IMR-90 (cell line): ENCODE measurements around the gene TEF. TPM values are rescaled to one million over a fixed set of nuclear protein-coding genes. Genes with fewer than 3 reads are reported as not detected.

Experiments used
- ATAC-seq: fragments of 200-7000 bp; cut with Tn5 transposase; 2 replicates; pipeline ENCODE4 v1.9.1; 2020; ENCODE audit warnings: low read depth, mild to moderate bottlenecking, moderate library complexity
- BruUV-seq: library from RNA; stranded (reverse); fragments of 400-500 nt; replicated peaks from 2 replicates; lab custom pipeline; 2021; lab: Mats Ljungman, UMichigan
- CTCF ChIA-PET: fragments of 300-600 bp; formaldehyde crosslinking; extraction: SDS; loops from one replicate; lab custom pipeline; 2021; ENCODE audit warnings: antibody characterized with exemption; lab: Yijun Ruan, JAX
- POLR2A ChIA-PET: fragments of 300-600 bp; sonication (Branson Sonifier 250); formaldehyde crosslinking; loops from one replicate; lab custom pipeline; 2022; ENCODE audit warnings: antibody characterized with exemption; ENCODE audit not compliant: unreplicated experiment; lab: Charles Lee
- DNase-seq: peaks from one replicate; pipeline ENCODE4 v3.0.0; 2013
- H2AFZ ChIP-seq: replicated peaks from 2 replicates; pipeline ENCODE3; 2013; ENCODE audit warnings: low read length, mild to moderate bottlenecking; ENCODE audit not compliant: poor library complexity
- H2AK5ac ChIP-seq: 2 replicates; pipeline ENCODE4 v1.6.1; 2013; ENCODE audit warnings: low read depth, low read length, inconsistent platforms
- H2AK9ac ChIP-seq: replicated peaks from 2 replicates; pipeline ENCODE3; 2013; ENCODE audit warnings: mild to moderate bottlenecking, low read depth, low read length, moderate library complexity; ENCODE audit not compliant: poor library complexity
- H2BK120ac ChIP-seq: 2 replicates; pipeline ENCODE4 v1.6.1; 2013; ENCODE audit warnings: low read depth, low read length, inconsistent platforms
- H2BK15ac ChIP-seq: 3 replicates; pipeline ENCODE4 v1.6.1; 2013; ENCODE audit warnings: low read depth, low read length, inconsistent platforms
- H2BK20ac ChIP-seq: 2 replicates; pipeline ENCODE4 v1.6.1; 2013; ENCODE audit warnings: low read depth, mild to moderate bottlenecking, inconsistent platforms, low read length, moderate library complexity
- H2BK5ac ChIP-seq: 2 replicates; pipeline ENCODE4 v1.6.1; 2013; ENCODE audit warnings: mild to moderate bottlenecking, low read depth, low read length, inconsistent platforms; ENCODE audit not compliant: poor library complexity, severe bottlenecking
- H3K14ac ChIP-seq: replicated peaks from 2 replicates; pipeline ENCODE4 v1.6.1; 2013; ENCODE audit warnings: low read depth, low read length, inconsistent platforms
- H3K18ac ChIP-seq: 2 replicates; pipeline ENCODE4 v1.6.1; 2013; ENCODE audit warnings: low read depth, low read length, control low read depth
- H3K23ac ChIP-seq: 2 replicates; pipeline ENCODE4 v1.6.1; 2013; ENCODE audit warnings: low read depth, low read length, inconsistent platforms
- H3K27ac ChIP-seq: 2 replicates; pipeline ENCODE4 v1.5.1; 2013; ENCODE audit warnings: mild to moderate bottlenecking, control low read depth, low read length; ENCODE audit not compliant: insufficient read depth
- H3K27me3 ChIP-seq: 2 replicates; pipeline ENCODE4 v1.6.1; 2013; ENCODE audit warnings: low read length; ENCODE audit not compliant: control insufficient read depth, insufficient read depth
- H3K36me3 ChIP-seq: 2 replicates; pipeline ENCODE4 v1.6.1; 2013; ENCODE audit warnings: low read length, mixed read lengths; ENCODE audit not compliant: control insufficient read depth, insufficient read depth
- H3K4ac ChIP-seq: 2 replicates; pipeline ENCODE4 v1.6.1; 2013; ENCODE audit warnings: low read depth, low read length, inconsistent platforms
- H3K4me1 ChIP-seq: 2 replicates; pipeline ENCODE4 v1.6.1; 2013; ENCODE audit warnings: low read length, mixed read lengths; ENCODE audit not compliant: control insufficient read depth, insufficient read depth
- H3K4me2 ChIP-seq: 2 replicates; pipeline ENCODE4 v1.6.1; 2013; ENCODE audit warnings: low read depth, mild to moderate bottlenecking, control low read depth, low read length, moderate library complexity
- H3K4me3 ChIP-seq: 2 replicates; pipeline ENCODE4 v1.5.1; 2013; ENCODE audit warnings: low read depth, mild to moderate bottlenecking, control low read depth, low read length, moderate library complexity; ENCODE audit not compliant: insufficient read depth
- H3K56ac ChIP-seq: 2 replicates; pipeline ENCODE4 v1.6.1; 2013; ENCODE audit warnings: low read length, inconsistent platforms; ENCODE audit not compliant: insufficient read depth; ENCODE audit errors: extremely low read depth
- H3K79me1 ChIP-seq, 2 experiments: 2 replicates each; pipeline ENCODE4 v1.6.1; 2013; ENCODE audit warnings: low read length in 2 of 2, inconsistent platforms in 1 of 2, low read depth in 1 of 2
- H3K9ac ChIP-seq: 2 replicates; pipeline ENCODE4 v1.6.1; 2013; ENCODE audit warnings: low read depth, low read length, control low read depth
- H3K9me1 ChIP-seq: 2 replicates; pipeline ENCODE4 v1.6.1; 2013; ENCODE audit warnings: low read length, inconsistent platforms; ENCODE audit not compliant: insufficient read depth
- H3K9me3 ChIP-seq: 2 replicates; pipeline ENCODE4 v1.6.1; 2013; ENCODE audit warnings: low read length; ENCODE audit not compliant: control insufficient read depth, insufficient read depth
- H4K20me1 ChIP-seq: 2 replicates; pipeline ENCODE4 v1.6.1; 2013; ENCODE audit warnings: low read length, inconsistent platforms; ENCODE audit not compliant: insufficient read depth
- H4K5ac ChIP-seq: 2 replicates; pipeline ENCODE4 v1.6.1; 2013; ENCODE audit warnings: mild to moderate bottlenecking, low read depth, low read length, control low read depth
- H4K8ac ChIP-seq, 2 experiments: 2 replicates each; pipeline ENCODE4 v1.6.1; 2013; ENCODE audit warnings: low read depth in 2 of 2, low read length in 2 of 2, control low read depth in 1 of 2, inconsistent platforms in 1 of 2
- H4K91ac ChIP-seq: 2 replicates; pipeline ENCODE4 v1.6.1; 2013; ENCODE audit warnings: low read depth, low read length, inconsistent platforms; ENCODE audit not compliant: insufficient read depth
- CEBPB ChIP-seq: IDR thresholded peaks from 2 replicates; pipeline ENCODE4 v1.6.1; 2012; ENCODE audit warnings: low read depth, low read length, improper control_type of control experiment
- CHD1 ChIP-seq: IDR thresholded peaks from 2 replicates; pipeline ENCODE4 v1.6.1; 2012; ENCODE audit warnings: low read depth, low read length, improper control_type of control experiment
- FOS ChIP-seq: fragments of 150-350 bp; IDR thresholded peaks from 2 replicates; pipeline ENCODE4 v1.6.1; 2016; ENCODE audit warnings: low read depth, low read length
- MAFK ChIP-seq: IDR thresholded peaks from 2 replicates; pipeline ENCODE4 v1.6.1; 2012; ENCODE audit warnings: low read depth, low read length, improper control_type of control experiment
- MAZ ChIP-seq: IDR thresholded peaks from 2 replicates; pipeline ENCODE4 v1.6.1; 2012; ENCODE audit warnings: low read depth, mild to moderate bottlenecking, low read length, improper control_type of control experiment, moderate library complexity, borderline replicate concordance
- MXI1 ChIP-seq: IDR thresholded peaks from 2 replicates; pipeline ENCODE4 v1.6.1; 2012; ENCODE audit warnings: low read depth, mild to moderate bottlenecking, low read length, moderate library complexity, borderline replicate concordance
- NFE2L2 ChIP-seq: fragments of 150-350 bp; IDR thresholded peaks from 2 replicates; pipeline ENCODE4 v1.6.1; 2016; ENCODE audit warnings: low read depth, mild to moderate bottlenecking, low read length
- POLR2A ChIP-seq: IDR thresholded peaks from 2 replicates; pipeline ENCODE4 v1.6.1; 2012; ENCODE audit warnings: mild to moderate bottlenecking, low read depth, low read length
- RAD21 ChIP-seq: IDR thresholded peaks from 2 replicates; pipeline ENCODE4 v1.6.1; 2012; ENCODE audit warnings: low read length, improper control_type of control experiment
- RCOR1 ChIP-seq: IDR thresholded peaks from 2 replicates; pipeline ENCODE4 v1.6.1; 2012; ENCODE audit warnings: mild to moderate bottlenecking, low read length, improper control_type of control experiment; ENCODE audit not compliant: insufficient replicate concordance
- SMC3 ChIP-seq: fragments of 150-350 bp; IDR thresholded peaks from 2 replicates; pipeline ENCODE4 v1.6.1; 2016; ENCODE audit warnings: low read depth, mild to moderate bottlenecking, antibody characterized with exemption, low read length, moderate library complexity
- WGBS, 2 experiments: methylation state at CpG; one replicate each; pipeline versions ENCODE4 v1.1.5 to v1.1.7; 2013; ENCODE audit warnings: missing lambda C conversion rate in 2 of 2; ENCODE audit not compliant: insufficient read length in 1 of 2; ENCODE audit errors: extremely low coverage in 2 of 2; 5-methylcytosine and 5-hydroxymethylcytosine counted together
- dilution Hi-C: fragments of 300-500 bp; cut with HindIII; formaldehyde crosslinking; loops from one replicate; pipeline ENCODE4 v1.14.3; 2018; ENCODE audit warnings: low sequenced_read_pairs; ENCODE audit not compliant: unreplicated experiment
- in situ Hi-C: fragments of 300-500 bp; cut with MboI; formaldehyde crosslinking; loops from 3 replicates; pipeline ENCODE4 v1.14.3; 2019; ENCODE audit warnings: low sequenced_read_pairs, inconsistent platforms, mixed read lengths
- intact Hi-C: fragments of 100-400 bp; cut with micrococcal nuclease; formaldehyde crosslinking; loops from 2 replicates; pipeline ENCODE4 v1.10.0; 2022
- polyA plus RNA-seq, 3 experiments: library from polyadenylated mRNA; depleted of rRNA; stranded (reverse); fragments of >200 nt; gene quantifications; 2 replicates each; pipeline ENCODE4 v1.2.3, GENCODE V29; 2012; ENCODE audit warnings: low replicate concordance in 1 of 3
- total RNA-seq: library from RNA; depleted of rRNA; stranded (reverse); fragments of >200 nt; gene quantifications from 2 replicates; pipeline ENCODE4 v1.2.3, GENCODE V29; 2012
- TF ChIP-seq, protein P1 (sequence below): conservative IDR thresholded peaks from 2 replicates; pipeline ENCODE4 v1.5.1; 2012; ENCODE audit warnings: mild to moderate bottlenecking, low read depth, low read length, improper control_type of control experiment
- TF ChIP-seq, protein P2 (sequence below): fragments of 150-350 bp; IDR thresholded peaks from 2 replicates; pipeline ENCODE4 v1.6.1; 2016; ENCODE audit warnings: low read depth, mild to moderate bottlenecking, low read length, moderate library complexity, borderline replicate concordance
- TF ChIP-seq, protein P3 (sequence below): fragments of 150-350 bp; IDR thresholded peaks from 2 replicates; pipeline ENCODE4 v1.6.1; 2017; ENCODE audit warnings: mild to moderate bottlenecking, antibody characterized with exemption, low read length, low read depth

The TEF gene
- total and polyA plus RNA-seq, 2 of the 4 experiments (the other 2 are of a cell fraction), result 5.6 to 11.6 TPM

DNA sequence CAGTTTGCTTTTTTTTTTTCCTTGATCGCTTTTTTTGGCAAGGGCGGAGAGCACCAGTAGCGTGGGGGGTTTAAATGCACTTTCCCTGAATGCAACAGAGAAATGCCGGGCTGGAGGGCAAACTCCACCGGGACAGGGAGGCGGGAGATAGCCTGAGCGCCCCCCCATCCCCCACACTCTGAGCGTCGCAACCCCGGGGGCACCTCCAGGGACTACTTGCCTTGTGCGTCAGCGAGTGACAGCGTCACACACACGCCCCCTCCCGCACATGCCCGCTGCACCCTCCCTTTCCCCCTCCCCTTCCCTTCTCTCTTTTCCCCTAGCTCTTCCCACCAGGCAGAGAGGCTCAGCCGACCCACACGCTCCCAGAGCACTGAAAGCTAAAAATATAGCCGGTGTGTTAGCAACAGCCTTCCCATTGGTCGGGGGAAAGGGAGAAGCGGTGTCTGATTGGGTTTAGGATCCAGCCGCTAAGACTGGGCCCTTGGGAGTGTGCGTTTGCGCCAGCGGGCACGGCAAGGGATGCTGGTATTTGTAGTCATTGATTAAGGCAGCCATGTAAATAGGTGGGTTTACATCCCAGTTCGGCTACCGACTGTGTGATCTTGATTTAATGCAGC is 66.6 kb downstream of the TEF start:
- peaks cover 3% of the 10 kb centered on the region for H3K4me1 ChIP-seq
- peak overlapping the region; percentile 94; the same call in 1 of the 2 replicates for H2AK5ac ChIP-seq
- peak overlapping the region; percentile 79 for H2BK20ac ChIP-seq
- H3K9me3 ChIP-seq, result no peaks in the 10 kb centered on the region
- peak overlapping the region; percentile 90 for H2AFZ ChIP-seq
- peak overlapping the region; percentile 45 for H3K18ac ChIP-seq
- peak; percentile 99 for DNase-seq
- peak overlapping the region; percentile 88 for H3K4me2 ChIP-seq
- peak overlapping the region; percentile 93 for H3K23ac ChIP-seq
- H3K27ac ChIP-seq, result peak overlapping the region; percentile 86
- H4K8ac ChIP-seq, result peak overlapping the region; percentile 95 to 99
- H4K5ac ChIP-seq, result peak overlapping the region; percentile 92
- intact Hi-C loops (no loop called here), in situ Hi-C loops (no loop called here), dilution Hi-C loops (no loop called here)
- peaks cover 9% of the 10 kb centered on the region for H3K9me1 ChIP-seq
- H2BK15ac ChIP-seq, result peak overlapping the region; percentile 67; the same call in 1 of the 3 replicates
- peak overlapping the region; percentile 94 for H3K4ac ChIP-seq
- ATAC-seq, result peak; percentile 67
- peak overlapping the region; percentile 90 for H3K14ac ChIP-seq
- ChIA-PET POLR2A (interaction anchor here (0.6 kb wide), 2 partner anchors 69 kb away, joined by 3 read pairs; no protein-coding TSS in a partner anchor), CTCF (interaction anchor here (0.9 kb wide), 1 partner anchor 45 kb away, joined by 3 read pairs; no protein-coding TSS in a partner anchor)
- 0% methylated on average over 2 of the region's 28 CpGs; no CpG with 5 or more reads in 1 of the 2 experiments for WGBS, 2 experiments
- H2AK9ac ChIP-seq, result peak overlapping the region; percentile 99
- no peaks in the 10 kb centered on the region for H3K27me3 ChIP-seq
- peaks cover 9 to 23% of the 10 kb centered on the region in 2 experiments; a peak in 3 of 4 replicates for H3K79me1 ChIP-seq
- H4K91ac ChIP-seq, result peak overlapping the region; percentile 90
- peak overlapping the region; percentile 90 for H2BK120ac ChIP-seq
- H3K4me3 ChIP-seq, result peak overlapping the region; percentile 97
- peak overlapping the region; percentile 75 for H2BK5ac ChIP-seq
- BruUV-seq, result no TSS peak
- peaks cover 2% of the 10 kb centered on the region for H3K36me3 ChIP-seq
- peak overlapping the region; percentile 75 for H3K9ac ChIP-seq
- peaks cover 22% of the 10 kb centered on the region for H4K20me1 ChIP-seq
- H3K56ac ChIP-seq, result peak overlapping the region; percentile 93
- TF ChIP-seq MAZ, result peak; percentile 99
- no peak for TF ChIP-seq MAFK
- TF ChIP-seq CEBPB, result 0 out of 2 replicates have a peak, but pooled peaks have one; percentile 34
- no peak for TF ChIP-seq CHD1
- TF ChIP-seq MXI1, result peak; percentile 69
- no peak for TF ChIP-seq NFE2L2
- TF ChIP-seq RAD21, result no peak
- TF ChIP-seq, protein P1, sequence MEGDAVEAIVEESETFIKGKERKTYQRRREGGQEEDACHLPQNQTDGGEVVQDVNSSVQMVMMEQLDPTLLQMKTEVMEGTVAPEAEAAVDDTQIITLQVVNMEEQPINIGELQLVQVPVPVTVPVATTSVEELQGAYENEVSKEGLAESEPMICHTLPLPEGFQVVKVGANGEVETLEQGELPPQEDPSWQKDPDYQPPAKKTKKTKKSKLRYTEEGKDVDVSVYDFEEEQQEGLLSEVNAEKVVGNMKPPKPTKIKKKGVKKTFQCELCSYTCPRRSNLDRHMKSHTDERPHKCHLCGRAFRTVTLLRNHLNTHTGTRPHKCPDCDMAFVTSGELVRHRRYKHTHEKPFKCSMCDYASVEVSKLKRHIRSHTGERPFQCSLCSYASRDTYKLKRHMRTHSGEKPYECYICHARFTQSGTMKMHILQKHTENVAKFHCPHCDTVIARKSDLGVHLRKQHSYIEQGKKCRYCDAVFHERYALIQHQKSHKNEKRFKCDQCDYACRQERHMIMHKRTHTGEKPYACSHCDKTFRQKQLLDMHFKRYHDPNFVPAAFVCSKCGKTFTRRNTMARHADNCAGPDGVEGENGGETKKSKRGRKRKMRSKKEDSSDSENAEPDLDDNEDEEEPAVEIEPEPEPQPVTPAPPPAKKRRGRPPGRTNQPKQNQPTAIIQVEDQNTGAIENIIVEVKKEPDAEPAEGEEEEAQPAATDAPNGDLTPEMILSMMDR, result no peak
- TF ChIP-seq, protein P2, sequence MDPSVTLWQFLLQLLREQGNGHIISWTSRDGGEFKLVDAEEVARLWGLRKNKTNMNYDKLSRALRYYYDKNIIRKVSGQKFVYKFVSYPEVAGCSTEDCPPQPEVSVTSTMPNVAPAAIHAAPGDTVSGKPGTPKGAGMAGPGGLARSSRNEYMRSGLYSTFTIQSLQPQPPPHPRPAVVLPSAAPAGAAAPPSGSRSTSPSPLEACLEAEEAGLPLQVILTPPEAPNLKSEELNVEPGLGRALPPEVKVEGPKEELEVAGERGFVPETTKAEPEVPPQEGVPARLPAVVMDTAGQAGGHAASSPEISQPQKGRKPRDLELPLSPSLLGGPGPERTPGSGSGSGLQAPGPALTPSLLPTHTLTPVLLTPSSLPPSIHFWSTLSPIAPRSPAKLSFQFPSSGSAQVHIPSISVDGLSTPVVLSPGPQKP, result no peak
- no peak for TF ChIP-seq RCOR1
- no peak; the same call in 1 of the 2 replicates for TF ChIP-seq POLR2A
- TF ChIP-seq SMC3, result no peak
- TF ChIP-seq, protein P3, sequence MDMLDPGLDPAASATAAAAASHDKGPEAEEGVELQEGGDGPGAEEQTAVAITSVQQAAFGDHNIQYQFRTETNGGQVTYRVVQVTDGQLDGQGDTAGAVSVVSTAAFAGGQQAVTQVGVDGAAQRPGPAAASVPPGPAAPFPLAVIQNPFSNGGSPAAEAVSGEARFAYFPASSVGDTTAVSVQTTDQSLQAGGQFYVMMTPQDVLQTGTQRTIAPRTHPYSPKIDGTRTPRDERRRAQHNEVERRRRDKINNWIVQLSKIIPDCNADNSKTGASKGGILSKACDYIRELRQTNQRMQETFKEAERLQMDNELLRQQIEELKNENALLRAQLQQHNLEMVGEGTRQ, result peak; percentile 54
- peak; percentile 24; the same call in 1 of the 2 replicates for TF ChIP-seq FOS
